T47D (cell line): ENCODE measurements around the gene DHRSX.

Experiments
- DNase-seq, 2 experiments: peaks; one replicate each; pipeline versions ENCODE4 v3.0.0 to v3.0.0-alpha.2; 2011 to 2012; ENCODE audit warnings: low read depth in 1 of 2, low spot score in 1 of 2
- JUND ChIP-seq: IDR thresholded peaks from 2 replicates; pipeline ENCODE4 v1.6.1; 2012; ENCODE audit warnings: low read depth
- in situ Hi-C: cut with HindIII; loops from 2 replicates; pipeline ENCODE4 v1.10.0; 2016; ENCODE audit warnings: low sequenced_read_pairs, low pct_unique_long_range_greater_than_20kb

The DHRSX gene

DNA sequence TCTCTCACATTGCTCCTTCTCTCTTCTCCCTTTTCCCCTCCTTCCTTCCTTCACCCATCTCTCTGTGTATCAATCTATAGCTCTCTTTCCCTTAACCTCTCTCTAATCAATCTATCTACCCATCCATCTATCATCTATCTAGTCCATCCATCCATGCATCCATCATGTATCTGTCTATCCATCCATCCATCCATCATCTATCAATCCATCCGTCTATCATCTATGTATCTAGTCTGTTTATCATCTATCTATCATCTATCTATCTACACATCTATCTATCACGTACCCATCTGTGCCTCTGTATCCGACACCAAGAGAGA lies 307.5 kb downstream of the DHRSX start:
- in situ Hi-C loops = no loop called here
- no peak for TF ChIP-seq JUND
- DNase-seq = no peak

DNA sequence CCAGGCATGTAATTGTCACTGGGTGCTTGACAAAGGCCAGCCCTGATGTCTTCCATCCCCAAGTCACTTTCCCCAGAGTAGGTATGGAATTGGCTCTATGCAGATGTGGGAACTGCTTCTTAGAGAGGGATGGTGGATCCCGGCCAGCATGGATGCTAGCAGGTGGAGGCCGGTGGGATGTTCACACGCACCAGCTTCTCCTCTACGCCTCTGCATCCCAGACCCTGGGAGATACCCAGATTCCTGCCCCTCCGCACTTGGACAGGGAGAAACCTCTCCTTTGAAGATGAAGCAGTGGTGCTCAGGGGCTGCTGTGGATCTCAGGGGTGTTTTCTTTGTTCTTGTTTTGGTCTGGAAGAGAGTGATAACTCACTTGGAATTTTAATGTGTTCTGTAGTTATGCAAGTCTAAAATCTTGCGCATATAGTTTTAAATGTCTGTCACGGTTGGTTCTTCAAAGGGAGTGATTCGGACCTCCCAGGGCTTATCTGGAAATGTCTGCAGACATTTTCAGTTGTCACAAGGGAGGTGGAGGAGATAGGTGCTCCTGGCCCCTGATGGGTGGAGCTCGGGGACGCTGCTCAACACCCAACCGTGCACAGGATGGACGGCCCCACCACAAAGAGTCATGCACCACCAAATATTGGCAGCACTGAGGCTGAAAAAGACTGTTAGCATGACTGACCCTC lies 308.0 kb downstream of the DHRSX start:
- TF ChIP-seq JUND = no peak
- no peak for DNase-seq
- in situ Hi-C loops = no loop called here

DNA sequence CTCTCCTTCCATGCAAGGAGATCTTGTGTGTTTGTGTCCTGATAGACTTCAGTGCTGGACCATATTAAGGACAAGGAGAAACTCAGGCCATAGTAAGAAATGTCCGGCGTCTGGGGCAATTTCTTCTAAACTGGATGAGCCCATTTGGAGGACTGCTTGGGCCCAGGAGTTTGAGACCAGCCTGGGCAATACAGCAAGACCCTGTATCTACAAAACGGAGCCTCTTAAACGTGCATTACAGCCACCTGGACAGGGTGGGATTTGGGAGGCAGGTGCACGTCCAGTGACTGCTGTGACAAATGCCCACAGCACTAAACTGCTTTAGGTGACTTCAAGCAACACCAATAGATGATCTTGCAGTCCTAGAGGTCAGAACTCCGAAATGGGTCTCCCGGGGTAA lies 311.9 kb downstream of the DHRSX start:
- TF ChIP-seq JUND = no peak
- in situ Hi-C loops = no loop called here

DNA sequence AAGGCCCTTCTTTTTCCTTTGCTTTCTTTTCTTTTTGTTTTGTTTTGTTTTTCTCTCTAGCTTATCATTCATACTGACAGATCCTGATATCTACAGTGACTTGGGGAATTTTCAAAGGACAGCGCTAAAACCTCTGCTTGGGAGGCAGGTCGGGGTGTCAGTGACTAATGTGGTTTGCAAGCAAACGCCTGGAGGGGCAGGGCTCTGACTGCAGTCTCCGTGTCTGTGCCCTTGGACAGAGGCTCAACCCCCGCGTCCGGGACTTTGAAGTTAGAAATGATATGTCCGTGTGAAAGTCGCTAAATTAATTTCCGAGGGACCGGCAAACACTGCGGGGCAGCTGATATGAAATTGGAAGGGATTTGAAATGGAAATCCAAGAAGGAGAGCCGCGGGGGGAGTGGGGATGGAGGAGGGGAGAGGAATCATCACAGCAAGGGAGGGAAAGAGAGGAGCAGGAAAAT lies 312.4 kb downstream of the DHRSX start:
- no peak for TF ChIP-seq JUND
- in situ Hi-C loops = no loop called here
- DNase-seq = no peak

More for the DNA sequence above, 311.9 kb downstream of the DHRSX start:
- no peak for DNase-seq

DNA sequence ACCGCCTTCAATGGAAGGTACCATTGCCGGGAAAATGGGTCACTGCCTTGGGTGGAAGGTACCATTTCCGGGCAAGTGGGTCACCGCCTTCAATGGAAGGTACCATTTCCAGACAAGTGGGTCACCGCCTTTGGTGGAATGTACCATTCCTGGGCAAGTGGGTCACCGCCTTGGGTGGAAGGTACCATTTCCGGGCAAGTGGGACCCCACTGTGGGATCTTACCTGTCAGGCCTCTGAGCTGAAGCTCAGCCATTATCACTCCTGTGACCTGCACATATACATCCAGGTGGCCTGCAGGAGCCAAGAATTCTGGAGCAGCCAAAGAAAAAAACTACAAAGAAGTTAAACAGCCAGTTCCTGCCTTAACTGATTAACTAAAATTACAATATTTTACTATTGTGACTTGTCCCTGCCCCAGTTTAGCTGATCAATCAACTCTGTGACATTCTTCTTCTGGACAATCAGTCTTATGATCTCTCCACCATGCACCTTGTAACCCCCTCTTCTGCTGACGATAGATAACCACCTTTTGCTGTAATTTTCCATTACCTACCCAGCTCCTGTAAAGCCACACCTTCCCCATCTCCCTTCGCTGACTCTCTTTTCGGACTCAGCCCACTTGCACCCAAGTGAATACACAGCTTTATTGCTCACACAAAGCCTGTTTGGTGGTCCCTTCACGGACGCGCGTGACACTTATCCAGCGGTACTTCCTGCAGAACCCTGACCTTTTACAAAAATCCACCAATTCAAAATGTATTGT lies 313.2 kb downstream of the DHRSX start:
- TF ChIP-seq JUND = no peak

DNA sequence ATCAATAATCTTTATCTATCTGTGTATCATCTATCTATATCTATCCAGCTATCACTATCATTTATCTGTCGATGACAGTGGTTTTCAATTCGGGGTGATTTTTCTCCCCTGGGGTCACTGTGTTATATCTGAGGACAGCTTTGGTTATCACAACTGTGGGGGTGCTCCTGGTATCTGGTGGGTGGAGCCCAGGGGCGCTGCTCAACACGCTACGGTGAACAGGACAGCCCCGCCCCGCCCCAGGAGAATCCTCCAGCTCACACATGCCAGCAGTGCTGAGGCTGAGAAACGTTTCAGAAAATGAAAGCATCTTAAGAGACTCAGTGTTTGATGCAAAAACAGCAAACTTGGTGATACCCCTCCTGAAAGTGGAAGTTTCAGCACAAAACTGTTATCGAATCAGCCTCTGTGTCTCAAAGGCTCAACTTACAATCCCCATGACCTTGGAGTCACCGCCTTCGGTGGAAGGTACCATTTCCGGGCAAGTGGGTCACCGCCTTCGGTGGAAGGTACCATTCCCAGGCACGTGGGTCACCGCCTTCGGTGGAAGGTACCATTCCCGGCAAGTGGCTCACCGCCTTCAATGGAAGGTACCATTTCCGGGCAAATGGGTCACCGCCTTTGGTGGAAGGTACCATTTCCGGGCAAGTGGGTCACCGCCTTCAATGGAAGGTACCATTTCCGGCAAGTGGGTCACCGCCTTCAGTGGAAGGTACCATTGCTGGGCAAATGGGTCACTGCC lies 315.3 kb downstream of the DHRSX start:
- DNase-seq = no peak
- no peak for TF ChIP-seq JUND
- in situ Hi-C loops = no loop called here

More for the DNA sequence above, 313.2 kb downstream of the DHRSX start:
- in situ Hi-C loops = no loop called here
- no peak for DNase-seq

DNA sequence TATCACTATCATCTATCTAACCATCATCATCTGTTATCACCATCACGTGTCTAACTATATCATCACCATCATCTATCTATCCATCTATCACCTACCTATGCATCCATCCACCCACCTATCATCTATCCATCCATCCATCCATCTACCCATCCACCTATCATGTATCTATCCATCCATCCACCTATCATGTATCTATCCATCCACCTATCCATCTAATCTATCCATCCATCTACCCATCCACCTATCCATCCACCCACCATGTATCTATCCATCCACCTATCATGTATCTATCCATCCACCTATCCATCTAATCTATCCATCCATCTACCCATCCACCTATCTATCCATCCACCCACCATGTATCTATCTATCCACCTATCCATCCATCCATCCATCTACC lies 316.7 kb downstream of the DHRSX start:
- no peak for DNase-seq
- TF ChIP-seq JUND = no peak
- in situ Hi-C loops = no loop called here

DNA sequence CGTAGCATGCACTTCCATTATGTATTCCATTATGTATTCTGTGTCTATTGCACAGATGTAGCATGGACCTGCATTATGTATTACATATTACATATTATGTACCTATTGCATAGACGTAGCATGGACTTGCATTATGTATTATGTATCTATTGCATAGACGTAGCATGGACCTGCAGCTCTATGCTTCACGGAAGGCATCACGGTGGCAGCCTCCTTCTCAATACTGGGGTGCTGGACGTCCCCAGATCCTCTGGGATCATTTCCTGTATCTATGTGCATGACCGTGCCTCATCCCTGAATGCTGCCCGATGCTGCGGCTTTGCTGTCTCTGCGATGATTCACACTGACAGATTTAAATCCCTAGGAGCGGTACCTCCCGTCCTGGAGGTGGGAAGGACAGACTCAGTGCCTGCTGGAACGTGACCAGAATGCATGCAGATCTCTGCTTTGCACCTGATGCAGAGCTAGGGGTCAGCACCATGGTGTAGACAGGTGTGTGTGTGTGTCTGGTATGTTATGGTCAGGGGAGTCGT lies 317.5 kb downstream of the DHRSX start:
- DNase-seq = no peak
- no peak for TF ChIP-seq JUND
- in situ Hi-C loops = no loop called here

DNA sequence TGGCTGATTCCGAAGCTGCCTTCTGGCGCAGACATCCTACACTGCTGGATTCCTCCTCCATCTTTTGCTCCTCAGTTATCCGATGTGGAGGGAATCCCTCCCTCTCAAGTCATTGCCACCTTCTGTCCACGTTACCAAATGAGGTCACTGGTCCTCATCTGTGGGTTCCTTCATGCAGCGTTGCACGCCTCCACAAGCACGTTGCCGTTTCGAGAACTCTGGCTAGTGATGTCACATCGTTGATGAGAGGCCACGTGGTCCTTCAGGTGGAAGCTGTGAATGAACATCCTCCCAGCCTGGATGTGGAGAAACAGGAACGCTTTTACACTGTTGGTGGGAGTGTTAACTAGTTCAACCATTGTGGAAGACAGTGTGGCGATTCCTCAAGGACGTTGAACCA lies 323.2 kb downstream of the DHRSX start:
- in situ Hi-C loops = no loop called here
- no peak for TF ChIP-seq JUND
- DNase-seq = no peak

DNA sequence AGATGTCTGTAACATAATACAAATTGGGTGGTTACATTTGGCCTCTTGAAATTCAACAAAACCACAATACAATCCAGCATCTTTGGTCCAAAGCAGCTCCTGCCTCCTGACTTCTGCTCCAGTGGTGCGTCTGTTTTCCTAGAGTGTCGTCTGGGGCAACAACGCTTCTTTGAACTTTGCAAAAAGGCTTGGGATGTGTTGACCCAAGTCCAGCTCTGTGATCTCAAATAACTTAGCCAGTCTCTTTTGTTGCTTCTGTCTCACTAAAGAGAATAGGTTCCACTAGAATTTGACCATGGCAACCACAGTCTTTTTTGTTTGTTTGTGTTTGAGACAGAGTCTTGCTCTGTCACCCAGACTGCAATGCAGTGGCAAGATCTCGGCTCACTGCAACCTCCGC lies 324.0 kb downstream of the DHRSX start:
- no peak for TF ChIP-seq JUND
- DNase-seq = no peak
- in situ Hi-C loops = no loop called here

DNA sequence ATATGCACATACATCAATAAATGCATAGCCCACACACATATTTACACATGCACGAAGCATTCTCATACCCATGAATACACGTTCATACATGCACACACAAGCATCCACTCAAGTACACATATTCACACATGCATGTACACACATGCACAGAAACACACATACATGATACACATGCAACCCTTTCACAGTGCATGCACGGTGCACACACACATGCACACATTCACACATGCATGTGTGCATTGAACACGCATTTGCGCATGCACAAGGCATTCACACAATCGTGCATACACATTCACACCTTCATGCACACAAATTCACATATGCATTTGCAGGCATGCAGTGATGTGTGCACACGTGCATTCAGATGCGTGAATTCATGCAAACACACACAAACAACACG lies 324.5 kb downstream of the DHRSX start:
- no peak for DNase-seq
- in situ Hi-C loops = no loop called here
- TF ChIP-seq JUND = no peak

DNA sequence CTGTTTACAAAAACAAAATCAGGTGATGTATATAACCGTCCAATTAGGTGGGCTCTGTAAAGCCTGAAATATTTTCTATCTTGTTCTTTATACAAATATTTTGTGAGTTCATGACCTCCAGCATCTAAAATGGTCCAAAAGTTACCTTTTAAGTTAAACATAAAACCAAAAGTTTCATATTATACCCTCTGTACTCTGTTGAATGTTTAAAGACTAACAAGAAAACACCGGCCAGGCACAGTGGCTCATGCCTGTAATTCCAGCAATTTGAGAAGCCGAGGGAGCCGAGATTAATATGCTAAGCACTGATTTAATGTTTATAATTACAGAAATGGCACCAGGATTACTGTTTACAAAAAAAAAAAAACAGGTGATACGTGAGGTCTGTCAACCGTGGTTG lies 328.4 kb downstream of the DHRSX start:
- DNase-seq = no peak
- in situ Hi-C loops = no loop called here

More for the DNA sequence above, 328.4 kb downstream of the DHRSX start:
- TF ChIP-seq JUND = no peak
